Glomerular visceral epithelial cell (primary cell): ENCODE data around the gene NEDD4.
"Not testable (repeated sequence)": the region's sequence is repeated elsewhere in the genome, so short reads cannot be mapped to it uniquely, and the experiment has no call there.

Source experiments
- DNase-seq: peaks from one replicate; pipeline ENCODE4 v3.0.0-alpha.2; 2016; ENCODE audit errors: extremely low spot score

NEDD4 gene

GRCh38 chr15:55993111-55993803 is at the start of gene NEDD4:
Gene NEDD4, minus strand, starts transcription at chr15:55993612. Its CDS starts 57 bp downstream, at chr15:55993555.
- DNase-seq: peak; percentile 90

- DNase-seq: no peak
Measured at GRCh38 chr15:56042498-56042897, 49.1 kb upstream of the NEDD4 start.

GRCh38 chr15:56042031-56042430 is 48.6 kb upstream of the NEDD4 start:
- DNase-seq: no peak

- DNase-seq: peak; percentile 93
Measured at GRCh38 chr15:56040081-56041035, 46.9 kb upstream of the NEDD4 start.

GRCh38 chr15:56038707-56039106 is 45.3 kb upstream of the NEDD4 start:
- DNase-seq: no peak

- DNase-seq: no peak
Measured at GRCh38 chr15:56038015-56038414, 44.6 kb upstream of the NEDD4 start.

GRCh38 chr15:56036546-56037067 is 43.2 kb upstream of the NEDD4 start:
- DNase-seq: no peak

GRCh38 chr15:56035166-56035565 is 41.8 kb upstream of the NEDD4 start:
- DNase-seq: no peak

GRCh38 chr15:56034514-56034913 is 41.1 kb upstream of the NEDD4 start:
- no peak for DNase-seq

- DNase-seq: no peak
Measured at GRCh38 chr15:56032373-56032772, 39.0 kb upstream of the NEDD4 start.

GRCh38 chr15:56031836-56032235 is 38.4 kb upstream of the NEDD4 start:
- no peak for DNase-seq

- no peak for DNase-seq
Measured at GRCh38 chr15:56031402-56031801, 38.0 kb upstream of the NEDD4 start.

GRCh38 chr15:56028430-56028829 is 35.0 kb upstream of the NEDD4 start:
- no peak for DNase-seq

GRCh38 chr15:56023160-56023559 is 29.7 kb upstream of the NEDD4 start:
- not testable (repeated sequence) for DNase-seq

GRCh38 chr15:56019819-56020486 is 26.5 kb upstream of the NEDD4 start:
- DNase-seq: no peak

- DNase-seq: no peak
Measured at GRCh38 chr15:56019060-56019793, 25.8 kb upstream of the NEDD4 start.

GRCh38 chr15:56017920-56018319 is 24.5 kb upstream of the NEDD4 start:
- no peak for DNase-seq

GRCh38 chr15:56017511-56017910 is 24.1 kb upstream of the NEDD4 start:
- DNase-seq: no peak

- no peak for DNase-seq
Measured at GRCh38 chr15:56016281-56016680, 22.9 kb upstream of the NEDD4 start.

- no peak for DNase-seq
Measured at GRCh38 chr15:56014677-56015076, 21.3 kb upstream of the NEDD4 start.

- peak; percentile 51 for DNase-seq
Measured at GRCh38 chr15:56007053-56007452, 13.6 kb upstream of the NEDD4 start.
